Nephron progenitor cell (in vitro differentiated cells): ENCODE measurements around the gene SEPTIN8.
A peak's percentile ranks its signal among the peaks of the same experiment; 100 is the strongest.

Experiments used
- DNase-seq: peaks from one replicate; pipeline ENCODE4 v3.0.0; 2021
- H3K27ac Mint-ChIP-seq: 2 replicates; pipeline ENCODE4 v1.8.0; 2021; ENCODE audit warnings: mild to moderate bottlenecking, moderate library complexity, mixed read lengths
- H3K27me3 Mint-ChIP-seq: 2 replicates; pipeline ENCODE4 v1.8.0; 2021; ENCODE audit warnings: mild to moderate bottlenecking, low read depth, mixed read lengths; ENCODE audit not compliant: poor library complexity
- H3K36me3 Mint-ChIP-seq: 2 replicates; pipeline ENCODE4 v1.8.0; 2021; ENCODE audit warnings: low read depth, mixed read lengths
- H3K4me1 Mint-ChIP-seq: 2 replicates; pipeline ENCODE4 v1.8.0; 2021; ENCODE audit warnings: mixed read lengths
- H3K4me3 Mint-ChIP-seq: 2 replicates; pipeline ENCODE4 v1.8.0; 2021; ENCODE audit warnings: mild to moderate bottlenecking, moderate library complexity, mixed read lengths
- H3K9me3 Mint-ChIP-seq: 2 replicates; pipeline ENCODE4 v1.8.0; 2021; ENCODE audit warnings: mild to moderate bottlenecking, moderate library complexity, mixed read lengths
- TF ChIP-seq, protein P1 (sequence below): fragments of 200-600 bp; sonication (generic); IDR thresholded peaks from 2 replicates; pipeline ENCODE4 v1.5.0; 2021; ENCODE audit warnings: antibody characterized with exemption

The SEPTIN8 gene

DNA sequence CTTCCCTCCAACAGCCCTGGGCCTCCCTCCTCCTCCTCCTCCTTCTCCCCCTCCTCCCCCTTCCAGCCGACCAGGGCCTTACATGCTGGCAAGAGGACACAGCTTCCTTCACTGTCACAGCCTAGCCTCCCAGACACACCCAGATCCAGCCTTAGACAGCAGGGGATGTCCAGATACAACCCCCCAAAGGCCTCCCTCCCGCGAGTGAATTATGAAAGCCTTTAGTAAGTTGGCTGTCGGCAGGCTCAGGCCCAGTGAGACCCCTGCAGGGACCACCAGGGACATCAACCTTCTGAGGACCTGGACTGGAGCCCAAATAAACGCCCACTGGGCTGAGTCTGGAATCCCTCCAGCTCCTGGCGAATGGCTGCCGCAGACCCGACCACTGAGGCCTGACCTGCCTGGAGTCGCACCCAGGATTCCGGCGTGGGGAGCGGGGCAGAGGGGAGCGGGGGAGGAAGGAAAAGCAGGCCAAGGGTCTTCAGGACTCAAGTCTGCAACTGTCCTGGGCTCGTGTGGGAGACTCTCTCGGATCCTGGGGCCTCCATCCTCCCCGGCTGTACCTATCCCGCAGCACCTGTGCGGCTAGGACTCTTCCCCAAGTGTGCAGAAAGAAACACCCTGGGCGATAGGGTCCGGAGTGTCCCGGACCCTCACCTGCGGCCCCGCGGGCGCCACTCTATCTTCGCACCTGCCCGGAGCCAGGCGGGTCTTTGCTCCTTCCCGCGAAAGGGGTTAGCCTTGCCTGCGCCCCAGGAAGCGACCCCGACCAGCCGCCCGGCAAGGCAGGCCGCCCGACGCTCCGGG is 705 bp downstream of the SEPTIN8 start:
- peak; percentile 51 for DNase-seq
- no peak overlapping the region for H3K27ac Mint-ChIP-seq
- no peaks in the 10 kb centered on the region for H3K36me3 Mint-ChIP-seq
- peaks cover 43% of the 10 kb centered on the region for H3K27me3 Mint-ChIP-seq
- peak overlapping the region; percentile 81 for H3K4me3 Mint-ChIP-seq
- no peaks in the 10 kb centered on the region for H3K9me3 Mint-ChIP-seq
- peaks cover 37% of the 10 kb centered on the region for H3K4me1 Mint-ChIP-seq
- TF ChIP-seq, protein P1, sequence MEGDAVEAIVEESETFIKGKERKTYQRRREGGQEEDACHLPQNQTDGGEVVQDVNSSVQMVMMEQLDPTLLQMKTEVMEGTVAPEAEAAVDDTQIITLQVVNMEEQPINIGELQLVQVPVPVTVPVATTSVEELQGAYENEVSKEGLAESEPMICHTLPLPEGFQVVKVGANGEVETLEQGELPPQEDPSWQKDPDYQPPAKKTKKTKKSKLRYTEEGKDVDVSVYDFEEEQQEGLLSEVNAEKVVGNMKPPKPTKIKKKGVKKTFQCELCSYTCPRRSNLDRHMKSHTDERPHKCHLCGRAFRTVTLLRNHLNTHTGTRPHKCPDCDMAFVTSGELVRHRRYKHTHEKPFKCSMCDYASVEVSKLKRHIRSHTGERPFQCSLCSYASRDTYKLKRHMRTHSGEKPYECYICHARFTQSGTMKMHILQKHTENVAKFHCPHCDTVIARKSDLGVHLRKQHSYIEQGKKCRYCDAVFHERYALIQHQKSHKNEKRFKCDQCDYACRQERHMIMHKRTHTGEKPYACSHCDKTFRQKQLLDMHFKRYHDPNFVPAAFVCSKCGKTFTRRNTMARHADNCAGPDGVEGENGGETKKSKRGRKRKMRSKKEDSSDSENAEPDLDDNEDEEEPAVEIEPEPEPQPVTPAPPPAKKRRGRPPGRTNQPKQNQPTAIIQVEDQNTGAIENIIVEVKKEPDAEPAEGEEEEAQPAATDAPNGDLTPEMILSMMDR, result no peak

DNA sequence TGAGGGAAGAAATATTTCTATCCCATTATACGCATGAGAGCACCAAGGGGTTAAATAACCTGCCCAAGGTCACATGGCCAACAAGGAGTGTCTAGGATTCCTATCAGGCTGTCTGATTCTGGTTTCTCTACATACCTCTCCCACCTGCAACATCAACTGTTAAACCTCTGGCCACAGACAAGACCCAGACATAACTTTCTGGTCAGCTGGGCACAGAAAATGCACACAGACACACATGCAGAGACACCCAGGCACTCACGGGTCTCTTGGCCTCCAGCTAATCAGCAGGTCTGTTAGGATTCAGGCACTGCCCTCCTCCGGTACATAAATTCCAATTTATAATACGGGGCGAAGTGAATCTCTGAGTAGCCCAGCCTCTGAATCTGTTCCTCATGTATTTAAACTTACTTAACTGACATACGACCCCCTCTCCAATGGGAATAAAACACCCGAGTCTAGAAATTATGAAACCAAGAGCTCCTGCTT is 1.5 kb downstream of the SEPTIN8 start:
- peaks cover 40% of the 10 kb centered on the region for H3K27me3 Mint-ChIP-seq
- H3K4me1 Mint-ChIP-seq, result peaks cover 43% of the 10 kb centered on the region
- H3K36me3 Mint-ChIP-seq, result no peaks in the 10 kb centered on the region
- H3K4me3 Mint-ChIP-seq, result peak overlapping the region; percentile 81
- TF ChIP-seq, protein P1, result no peak
- H3K9me3 Mint-ChIP-seq, result no peaks in the 10 kb centered on the region
- no peak overlapping the region for H3K27ac Mint-ChIP-seq
- no peak for DNase-seq

- no peak for DNase-seq
- Mint-ChIP-seq H3K27ac (no peak overlapping the region), H3K9me3 (no peaks in the 10 kb centered on the region), H3K27me3 (peaks cover 36% of the 10 kb centered on the region), H3K4me1 (peaks cover 43% of the 10 kb centered on the region), H3K36me3 (no peaks in the 10 kb centered on the region), H3K4me3 (peak overlapping the region; percentile 81)
- TF ChIP-seq, protein P1, result no peak
Measured at GRCh38 chr5:132774896-132775295, 2.1 kb downstream of the SEPTIN8 start.

DNA sequence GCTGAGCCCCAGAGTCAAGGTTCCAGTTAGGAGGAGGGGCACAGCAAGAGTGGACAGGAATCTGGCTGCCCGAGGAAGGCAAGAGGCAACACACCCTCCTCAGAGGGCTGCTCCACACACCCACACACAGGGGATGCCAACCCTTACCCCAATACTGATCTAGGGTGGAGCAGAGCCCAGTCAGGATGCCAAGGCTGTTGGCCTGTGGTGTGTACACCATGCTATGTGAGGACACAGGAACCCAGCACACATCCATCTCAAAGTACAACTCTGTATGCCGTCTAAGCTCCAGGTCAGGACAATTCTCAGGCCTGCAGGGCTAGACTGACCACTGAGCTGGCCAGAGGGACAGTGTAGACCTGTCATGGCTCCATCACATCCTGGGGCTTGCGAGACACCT is 2.6 kb downstream of the SEPTIN8 start:
- TF ChIP-seq, protein P1, result no peak
- H3K4me1 Mint-ChIP-seq, result peaks cover 43% of the 10 kb centered on the region
- no peak for DNase-seq
- peaks cover 31% of the 10 kb centered on the region for H3K27me3 Mint-ChIP-seq
- H3K27ac Mint-ChIP-seq, result no peak overlapping the region
- no peak overlapping the region for H3K4me3 Mint-ChIP-seq
- no peaks in the 10 kb centered on the region for H3K9me3 Mint-ChIP-seq
- H3K36me3 Mint-ChIP-seq, result no peaks in the 10 kb centered on the region

GRCh38 chr5:132773601-132774355 is 3.3 kb downstream of the SEPTIN8 start:
- no peaks in the 10 kb centered on the region for H3K36me3 Mint-ChIP-seq
- H3K4me3 Mint-ChIP-seq, result no peak overlapping the region
- TF ChIP-seq, protein P1, result no peak
- no peak overlapping the region for H3K27ac Mint-ChIP-seq
- H3K27me3 Mint-ChIP-seq, result peaks cover 25% of the 10 kb centered on the region
- H3K4me1 Mint-ChIP-seq, result peaks cover 43% of the 10 kb centered on the region
- DNase-seq, result no peak
- no peaks in the 10 kb centered on the region for H3K9me3 Mint-ChIP-seq
